ENCODE data around the gene MATN4. TPM values are rescaled to one million over a fixed set of nuclear protein-coding genes. Genes with fewer than 3 reads are reported as not detected.

Gene MATN4
- total RNA-seq, 1 experiment from 2014 or later, result 1.9 TPM

- TF ChIP-seq, protein P1, sequence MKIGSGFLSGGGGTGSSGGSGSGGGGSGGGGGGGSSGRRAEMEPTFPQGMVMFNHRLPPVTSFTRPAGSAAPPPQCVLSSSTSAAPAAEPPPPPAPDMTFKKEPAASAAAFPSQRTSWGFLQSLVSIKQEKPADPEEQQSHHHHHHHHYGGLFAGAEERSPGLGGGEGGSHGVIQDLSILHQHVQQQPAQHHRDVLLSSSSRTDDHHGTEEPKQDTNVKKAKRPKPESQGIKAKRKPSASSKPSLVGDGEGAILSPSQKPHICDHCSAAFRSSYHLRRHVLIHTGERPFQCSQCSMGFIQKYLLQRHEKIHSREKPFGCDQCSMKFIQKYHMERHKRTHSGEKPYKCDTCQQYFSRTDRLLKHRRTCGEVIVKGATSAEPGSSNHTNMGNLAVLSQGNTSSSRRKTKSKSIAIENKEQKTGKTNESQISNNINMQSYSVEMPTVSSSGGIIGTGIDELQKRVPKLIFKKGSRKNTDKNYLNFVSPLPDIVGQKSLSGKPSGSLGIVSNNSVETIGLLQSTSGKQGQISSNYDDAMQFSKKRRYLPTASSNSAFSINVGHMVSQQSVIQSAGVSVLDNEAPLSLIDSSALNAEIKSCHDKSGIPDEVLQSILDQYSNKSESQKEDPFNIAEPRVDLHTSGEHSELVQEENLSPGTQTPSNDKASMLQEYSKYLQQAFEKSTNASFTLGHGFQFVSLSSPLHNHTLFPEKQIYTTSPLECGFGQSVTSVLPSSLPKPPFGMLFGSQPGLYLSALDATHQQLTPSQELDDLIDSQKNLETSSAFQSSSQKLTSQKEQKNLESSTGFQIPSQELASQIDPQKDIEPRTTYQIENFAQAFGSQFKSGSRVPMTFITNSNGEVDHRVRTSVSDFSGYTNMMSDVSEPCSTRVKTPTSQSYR (CRISPR knock-in tag; IDR thresholded peaks at IDR 0.05), result no peak
- no peak for TF ChIP-seq ETV6 (CRISPR knock-in tag; IDR thresholded peaks at IDR 0.05)
- no peak for TF ChIP-seq NFE2L1 (CRISPR knock-in tag; IDR thresholded peaks at IDR 0.05)
- no peak for TF ChIP-seq MAX (CRISPR knock-in tag; IDR thresholded peaks at IDR 0.05)
- TF ChIP-seq PRRX2 (CRISPR knock-in tag; IDR thresholded peaks at IDR 0.05), result no peak
- TF ChIP-seq ATF1 (CRISPR knock-in tag; IDR thresholded peaks at IDR 0.05), result no peak
- TF ChIP-seq HMGXB4 (CRISPR knock-in tag; IDR thresholded peaks at IDR 0.05), result no peak
- no peak for TF ChIP-seq JAZF1 (CRISPR knock-in tag; IDR thresholded peaks at IDR 0.05)
- no peak for TF ChIP-seq ZNF232 (CRISPR knock-in tag; IDR thresholded peaks at IDR 0.05)
- TF ChIP-seq, protein P2, sequence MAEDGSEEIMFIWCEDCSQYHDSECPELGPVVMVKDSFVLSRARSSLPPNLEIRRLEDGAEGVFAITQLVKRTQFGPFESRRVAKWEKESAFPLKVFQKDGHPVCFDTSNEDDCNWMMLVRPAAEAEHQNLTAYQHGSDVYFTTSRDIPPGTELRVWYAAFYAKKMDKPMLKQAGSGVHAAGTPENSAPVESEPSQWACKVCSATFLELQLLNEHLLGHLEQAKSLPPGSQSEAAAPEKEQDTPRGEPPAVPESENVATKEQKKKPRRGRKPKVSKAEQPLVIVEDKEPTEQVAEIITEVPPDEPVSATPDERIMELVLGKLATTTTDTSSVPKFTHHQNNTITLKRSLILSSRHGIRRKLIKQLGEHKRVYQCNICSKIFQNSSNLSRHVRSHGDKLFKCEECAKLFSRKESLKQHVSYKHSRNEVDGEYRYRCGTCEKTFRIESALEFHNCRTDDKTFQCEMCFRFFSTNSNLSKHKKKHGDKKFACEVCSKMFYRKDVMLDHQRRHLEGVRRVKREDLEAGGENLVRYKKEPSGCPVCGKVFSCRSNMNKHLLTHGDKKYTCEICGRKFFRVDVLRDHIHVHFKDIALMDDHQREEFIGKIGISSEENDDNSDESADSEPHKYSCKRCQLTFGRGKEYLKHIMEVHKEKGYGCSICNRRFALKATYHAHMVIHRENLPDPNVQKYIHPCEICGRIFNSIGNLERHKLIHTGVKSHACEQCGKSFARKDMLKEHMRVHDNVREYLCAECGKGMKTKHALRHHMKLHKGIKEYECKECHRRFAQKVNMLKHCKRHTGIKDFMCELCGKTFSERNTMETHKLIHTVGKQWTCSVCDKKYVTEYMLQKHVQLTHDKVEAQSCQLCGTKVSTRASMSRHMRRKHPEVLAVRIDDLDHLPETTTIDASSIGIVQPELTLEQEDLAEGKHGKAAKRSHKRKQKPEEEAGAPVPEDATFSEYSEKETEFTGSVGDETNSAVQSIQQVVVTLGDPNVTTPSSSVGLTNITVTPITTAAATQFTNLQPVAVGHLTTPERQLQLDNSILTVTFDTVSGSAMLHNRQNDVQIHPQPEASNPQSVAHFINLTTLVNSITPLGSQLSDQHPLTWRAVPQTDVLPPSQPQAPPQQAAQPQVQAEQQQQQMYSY (CRISPR knock-in tag; IDR thresholded peaks at IDR 0.05), result no peak
- TF ChIP-seq, protein P3, sequence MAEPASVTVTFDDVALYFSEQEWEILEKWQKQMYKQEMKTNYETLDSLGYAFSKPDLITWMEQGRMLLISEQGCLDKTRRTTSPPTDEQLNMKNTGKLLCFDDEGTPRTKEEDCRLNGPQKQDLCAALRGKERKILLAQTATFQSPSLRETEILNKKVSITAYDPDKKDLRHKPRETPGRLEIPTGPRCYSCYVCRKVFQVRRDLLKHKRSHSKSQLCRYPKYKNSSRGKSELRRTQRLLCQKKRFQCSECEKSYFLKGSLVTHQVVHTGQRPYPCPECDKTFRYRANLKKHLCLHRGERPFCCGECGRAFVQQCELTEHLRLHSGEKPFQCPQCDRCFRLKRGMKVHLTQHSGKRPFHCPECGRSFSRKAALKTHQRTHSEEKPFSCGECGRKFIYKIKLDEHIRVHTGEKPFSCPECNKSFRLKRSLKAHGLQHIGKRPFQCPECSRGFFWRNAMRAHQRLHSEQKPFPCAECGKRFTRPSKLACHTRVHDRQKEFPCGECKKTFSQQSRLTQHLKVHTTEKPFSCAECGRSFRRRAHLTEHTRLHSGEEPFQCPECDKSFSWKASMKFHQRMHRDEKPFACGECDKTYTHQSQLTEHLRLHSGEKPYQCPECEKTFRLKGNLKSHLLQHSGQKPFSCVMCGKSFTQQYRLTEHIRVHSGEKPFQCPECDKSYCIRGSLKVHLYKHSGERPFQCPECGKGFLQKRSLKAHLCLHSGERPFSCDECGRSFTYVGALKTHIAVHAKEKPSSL (CRISPR knock-in tag; conservative IDR thresholded peaks at IDR 0.05), result no peak
- TF ChIP-seq SMAD3 (CRISPR knock-in tag; IDR thresholded peaks at IDR 0.05; ENCODE audit: borderline replicate concordance), result no peak
- no peak for TF ChIP-seq ZNF317 (CRISPR knock-in tag; IDR thresholded peaks at IDR 0.05; ENCODE audit: borderline replicate concordance, low read depth)
- TF ChIP-seq CBFB (CRISPR knock-in tag; IDR thresholded peaks at IDR 0.05; ENCODE audit: low read depth), result no peak
- TF ChIP-seq GRHL2 (CRISPR knock-in tag; IDR thresholded peaks at IDR 0.05; ENCODE audit: insufficient replicate concordance, severe bottlenecking), result no peak
- TF ChIP-seq CREB1 (CRISPR knock-in tag; IDR thresholded peaks at IDR 0.05), result no peak
- TF ChIP-seq NR1H2 (CRISPR knock-in tag; IDR thresholded peaks at IDR 0.05), result no peak
Observed at GRCh38 chr20:45317826-45318225, 9.7 kb upstream of the MATN4 start (continued).

Measured in WTC11 (cell line).